ENCODE measurements around the gene SLAIN1. TPM values are rescaled to one million over a fixed set of nuclear protein-coding genes. Genes with fewer than 3 reads are reported as not detected.

The SLAIN1 gene
- total and polyA plus RNA-seq, 2 of the 8 experiments (the other 6 are each of a cell fraction or from before 2014, with no cell fraction given) = 35.0 to 37.7 TPM

- TF ChIP-seq USF2 (IDR thresholded peaks at IDR 0.05; ENCODE audit: low read length) (no peak), SP1 (IDR thresholded peaks at IDR 0.05; ENCODE audit: low read depth, low read length) (no peak), FOSL1 (IDR thresholded peaks at IDR 0.05; ENCODE audit: insufficient read depth, low read depth, low read length) (no peak), SUZ12 (IDR thresholded peaks at IDR 0.05; ENCODE audit: low read length) (no peak), SIRT6 (IDR thresholded peaks at IDR 0.05; ENCODE audit: low read length) (no peak)
These were observed 44.1 kb downstream of the SLAIN1 start (continued) for GRCh38 chr13:77741597-77741972.

All from H1 (cell line).